ENCODE measurements around the gene PTPN1.

DNA sequence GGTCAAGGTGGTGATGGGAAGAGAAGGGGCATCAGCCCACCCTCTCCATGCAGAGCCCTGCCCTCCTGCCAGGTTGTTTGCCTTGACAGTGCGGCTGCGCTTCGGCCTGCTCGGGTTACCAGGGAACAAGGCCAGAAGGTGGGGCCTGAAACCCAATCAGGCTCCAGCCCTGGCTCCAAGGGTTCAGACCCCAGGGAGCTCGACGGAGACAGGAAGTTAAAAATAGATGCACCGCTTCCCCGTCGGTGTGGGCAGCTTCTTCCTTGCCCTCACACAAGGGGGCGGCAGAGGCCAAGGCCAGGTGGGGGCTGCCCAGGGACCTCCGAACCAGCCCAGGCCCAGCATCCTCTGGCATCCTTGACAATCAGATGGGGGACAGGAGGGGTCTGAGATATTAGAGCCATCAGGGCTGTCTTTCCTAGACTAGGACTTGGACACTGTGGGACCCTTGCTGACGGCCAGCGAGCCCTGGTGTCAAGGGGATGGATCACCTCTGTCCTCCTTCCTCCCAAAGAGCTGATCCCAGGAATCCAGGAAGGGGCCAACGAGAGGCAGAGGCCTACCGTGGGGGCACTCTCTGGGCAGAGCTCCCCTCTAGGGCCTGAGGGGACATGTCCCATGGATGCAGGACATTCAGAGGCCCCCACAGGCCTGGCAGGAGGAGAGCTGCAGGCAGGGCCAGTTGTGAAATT, 115.9 kb downstream of the PTPN1 start:
- TF ChIP-seq RFX5 (IDR thresholded peaks at IDR 0.05; ENCODE audit: low read depth, low read length): no peak
- TF ChIP-seq, protein P1, sequence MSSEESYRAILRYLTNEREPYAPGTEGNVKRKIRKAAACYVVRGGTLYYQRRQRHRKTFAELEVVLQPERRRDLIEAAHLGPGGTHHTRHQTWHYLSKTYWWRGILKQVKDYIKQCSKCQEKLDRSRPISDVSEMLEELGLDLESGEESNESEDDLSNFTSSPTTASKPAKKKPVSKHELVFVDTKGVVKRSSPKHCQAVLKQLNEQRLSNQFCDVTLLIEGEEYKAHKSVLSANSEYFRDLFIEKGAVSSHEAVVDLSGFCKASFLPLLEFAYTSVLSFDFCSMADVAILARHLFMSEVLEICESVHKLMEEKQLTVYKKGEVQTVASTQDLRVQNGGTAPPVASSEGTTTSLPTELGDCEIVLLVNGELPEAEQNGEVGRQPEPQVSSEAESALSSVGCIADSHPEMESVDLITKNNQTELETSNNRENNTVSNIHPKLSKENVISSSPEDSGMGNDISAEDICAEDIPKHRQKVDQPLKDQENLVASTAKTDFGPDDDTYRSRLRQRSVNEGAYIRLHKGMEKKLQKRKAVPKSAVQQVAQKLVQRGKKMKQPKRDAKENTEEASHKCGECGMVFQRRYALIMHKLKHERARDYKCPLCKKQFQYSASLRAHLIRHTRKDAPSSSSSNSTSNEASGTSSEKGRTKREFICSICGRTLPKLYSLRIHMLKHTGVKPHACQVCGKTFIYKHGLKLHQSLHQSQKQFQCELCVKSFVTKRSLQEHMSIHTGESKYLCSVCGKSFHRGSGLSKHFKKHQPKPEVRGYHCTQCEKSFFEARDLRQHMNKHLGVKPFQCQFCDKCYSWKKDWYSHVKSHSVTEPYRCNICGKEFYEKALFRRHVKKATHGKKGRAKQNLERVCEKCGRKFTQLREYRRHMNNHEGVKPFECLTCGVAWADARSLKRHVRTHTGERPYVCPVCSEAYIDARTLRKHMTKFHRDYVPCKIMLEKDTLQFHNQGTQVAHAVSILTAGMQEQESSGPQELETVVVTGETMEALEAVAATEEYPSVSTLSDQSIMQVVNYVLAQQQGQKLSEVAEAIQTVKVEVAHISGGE (CRISPR knock-in tag; IDR thresholded peaks at IDR 0.05): no peak
- TF ChIP-seq ZNF274 (IDR thresholded peaks at IDR 0.05; ENCODE audit: insufficient read depth, insufficient read length): no peak
- no peak for TF ChIP-seq GABPA (IDR thresholded peaks at IDR 0.05; ENCODE audit: low read depth)
- TF ChIP-seq BRCA1 (IDR thresholded peaks at IDR 0.05; ENCODE audit: low read depth, low read length): no peak
- TF ChIP-seq, protein P2, sequence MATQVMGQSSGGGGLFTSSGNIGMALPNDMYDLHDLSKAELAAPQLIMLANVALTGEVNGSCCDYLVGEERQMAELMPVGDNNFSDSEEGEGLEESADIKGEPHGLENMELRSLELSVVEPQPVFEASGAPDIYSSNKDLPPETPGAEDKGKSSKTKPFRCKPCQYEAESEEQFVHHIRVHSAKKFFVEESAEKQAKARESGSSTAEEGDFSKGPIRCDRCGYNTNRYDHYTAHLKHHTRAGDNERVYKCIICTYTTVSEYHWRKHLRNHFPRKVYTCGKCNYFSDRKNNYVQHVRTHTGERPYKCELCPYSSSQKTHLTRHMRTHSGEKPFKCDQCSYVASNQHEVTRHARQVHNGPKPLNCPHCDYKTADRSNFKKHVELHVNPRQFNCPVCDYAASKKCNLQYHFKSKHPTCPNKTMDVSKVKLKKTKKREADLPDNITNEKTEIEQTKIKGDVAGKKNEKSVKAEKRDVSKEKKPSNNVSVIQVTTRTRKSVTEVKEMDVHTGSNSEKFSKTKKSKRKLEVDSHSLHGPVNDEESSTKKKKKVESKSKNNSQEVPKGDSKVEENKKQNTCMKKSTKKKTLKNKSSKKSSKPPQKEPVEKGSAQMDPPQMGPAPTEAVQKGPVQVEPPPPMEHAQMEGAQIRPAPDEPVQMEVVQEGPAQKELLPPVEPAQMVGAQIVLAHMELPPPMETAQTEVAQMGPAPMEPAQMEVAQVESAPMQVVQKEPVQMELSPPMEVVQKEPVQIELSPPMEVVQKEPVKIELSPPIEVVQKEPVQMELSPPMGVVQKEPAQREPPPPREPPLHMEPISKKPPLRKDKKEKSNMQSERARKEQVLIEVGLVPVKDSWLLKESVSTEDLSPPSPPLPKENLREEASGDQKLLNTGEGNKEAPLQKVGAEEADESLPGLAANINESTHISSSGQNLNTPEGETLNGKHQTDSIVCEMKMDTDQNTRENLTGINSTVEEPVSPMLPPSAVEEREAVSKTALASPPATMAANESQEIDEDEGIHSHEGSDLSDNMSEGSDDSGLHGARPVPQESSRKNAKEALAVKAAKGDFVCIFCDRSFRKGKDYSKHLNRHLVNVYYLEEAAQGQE (IDR thresholded peaks at IDR 0.05; ENCODE audit: low read depth, low read length): no peak

All from GM12878 (cell line).